ENCODE data around the gene SLC38A10.

- no peak for TF ChIP-seq CTCF (IDR thresholded peaks at IDR 0.05 in 4 of 5, conservative IDR thresholded peaks at IDR 0.05 in 1 of 5)
- no peak for TF ChIP-seq POLR2A (IDR thresholded peaks at IDR 0.05)
These were observed 86.5 kb downstream of the SLC38A10 start for GRCh38 chr17:81208651-81209050.
